AG04449 (cell line): Measurements from ENCODE around the gene CALML4.
"Not testable (repeated sequence)": the region's sequence is repeated elsewhere in the genome, so short reads cannot be mapped to it uniquely, and the experiment has no call there.

Experiments
- CTCF ChIA-PET: fragments of 350-600 bp; formaldehyde crosslinking; extraction: SDS; loops from one replicate; lab custom pipeline; 2021; ENCODE audit warnings: antibody characterized with exemption; lab: Yijun Ruan, JAX
- POLR2A ChIA-PET: fragments of 400-600, 350-600 bp; formaldehyde crosslinking; extraction: SDS; loops from one replicate; lab custom pipeline; 2020; ENCODE audit warnings: antibody characterized with exemption, inconsistent platforms; lab: Yijun Ruan, JAX
- DNase-seq: peaks from one replicate; pipeline ENCODE4 v3.0.0-alpha.2; 2010; ENCODE audit warnings: low read depth, low spot score
- H3K4me3 ChIP-seq: 2 replicates; pipeline ENCODE4 v1.5.1; 2011; ENCODE audit warnings: low read depth, mild to moderate bottlenecking, control low read depth, low read length
- TF ChIP-seq, protein P1 (sequence below): IDR thresholded peaks from one replicate; pipeline ENCODE4 v1.5.1; 2011; ENCODE audit warnings: mild to moderate bottlenecking, moderate library complexity, low read length, control low read depth, inconsistent platforms; ENCODE audit not compliant: insufficient read depth; ENCODE audit errors: missing control alignments

Gene CALML4

GRCh38 chr15:68227643-68228142, 22.6 kb upstream of the CALML4 start:
- ChIA-PET CTCF (interaction anchor here (1.9 to 7.0 kb wide), 3 partner anchors 13 to 26 kb away, joined by 7 to 40 read pairs (median 27); no protein-coding TSS in a partner anchor), POLR2A (no interaction called here)
- DNase-seq = no peak
- TF ChIP-seq, protein P1, sequence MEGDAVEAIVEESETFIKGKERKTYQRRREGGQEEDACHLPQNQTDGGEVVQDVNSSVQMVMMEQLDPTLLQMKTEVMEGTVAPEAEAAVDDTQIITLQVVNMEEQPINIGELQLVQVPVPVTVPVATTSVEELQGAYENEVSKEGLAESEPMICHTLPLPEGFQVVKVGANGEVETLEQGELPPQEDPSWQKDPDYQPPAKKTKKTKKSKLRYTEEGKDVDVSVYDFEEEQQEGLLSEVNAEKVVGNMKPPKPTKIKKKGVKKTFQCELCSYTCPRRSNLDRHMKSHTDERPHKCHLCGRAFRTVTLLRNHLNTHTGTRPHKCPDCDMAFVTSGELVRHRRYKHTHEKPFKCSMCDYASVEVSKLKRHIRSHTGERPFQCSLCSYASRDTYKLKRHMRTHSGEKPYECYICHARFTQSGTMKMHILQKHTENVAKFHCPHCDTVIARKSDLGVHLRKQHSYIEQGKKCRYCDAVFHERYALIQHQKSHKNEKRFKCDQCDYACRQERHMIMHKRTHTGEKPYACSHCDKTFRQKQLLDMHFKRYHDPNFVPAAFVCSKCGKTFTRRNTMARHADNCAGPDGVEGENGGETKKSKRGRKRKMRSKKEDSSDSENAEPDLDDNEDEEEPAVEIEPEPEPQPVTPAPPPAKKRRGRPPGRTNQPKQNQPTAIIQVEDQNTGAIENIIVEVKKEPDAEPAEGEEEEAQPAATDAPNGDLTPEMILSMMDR = no peak
- H3K4me3 ChIP-seq = no peak overlapping the region

- DNase-seq, POLR2A ChIA-PET, H3K4me3 ChIP-seq: not testable (repeated sequence)
- CTCF ChIA-PET = interaction anchor here (1.3 to 5.6 kb wide), 4 partner anchors 10 to 362 kb away, joined by 3 to 40 read pairs (median 8); no protein-coding TSS in a partner anchor
Measured at GRCh38 chr15:68225442-68225841, 20.3 kb upstream of the CALML4 start.

- no peak for DNase-seq
- no peak overlapping the region for H3K4me3 ChIP-seq
- CTCF ChIA-PET = interaction anchor here (1.1 to 5.6 kb wide), 5 partner anchors 9 to 361 kb away, joined by 3 to 40 read pairs (median 4); no protein-coding TSS in a partner anchor
- TF ChIP-seq, protein P1 = no peak
- POLR2A ChIA-PET = no interaction called here
Measured at GRCh38 chr15:68224546-68225250, 19.6 kb upstream of the CALML4 start.

DNA sequence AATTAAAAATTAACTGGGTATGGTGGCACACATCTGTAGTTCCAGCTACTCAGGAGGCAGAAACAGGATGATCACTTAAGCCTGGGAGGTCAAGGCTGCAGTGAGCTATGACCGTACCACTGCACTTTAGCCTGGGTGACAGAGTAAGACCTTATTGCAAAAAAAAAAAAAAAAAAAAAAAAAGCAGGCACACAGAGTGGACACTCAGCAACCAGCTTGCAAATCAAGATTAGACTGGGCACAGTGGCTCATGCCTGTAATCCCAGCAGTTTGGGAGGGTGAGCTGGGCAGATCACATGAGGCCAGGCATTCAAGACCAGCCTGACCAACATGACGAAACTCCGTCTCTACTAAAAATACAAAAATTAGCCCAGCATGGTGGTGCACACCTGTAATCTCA, 19.0 kb upstream of the CALML4 start:
- H3K4me3 ChIP-seq = no peak overlapping the region
- POLR2A ChIA-PET = no interaction called here
- no peak for DNase-seq
- CTCF ChIA-PET = interaction anchor here (1.1 to 5.6 kb wide), 4 partner anchors 11 to 361 kb away, joined by 3 to 40 read pairs (median 8); no protein-coding TSS in a partner anchor
- TF ChIP-seq, protein P1 = no peak

- H3K4me3 ChIP-seq = no peak overlapping the region
- no peak for DNase-seq
- TF ChIP-seq, protein P1 = no peak
- POLR2A ChIA-PET = no interaction called here
- CTCF ChIA-PET = interaction anchor here (1.1 to 1.4 kb wide), 2 partner anchors 10 to 12 kb away, joined by 3 to 9 read pairs; no protein-coding TSS in a partner anchor
Measured at GRCh38 chr15:68223171-68223570, 18.0 kb upstream of the CALML4 start.

DNA sequence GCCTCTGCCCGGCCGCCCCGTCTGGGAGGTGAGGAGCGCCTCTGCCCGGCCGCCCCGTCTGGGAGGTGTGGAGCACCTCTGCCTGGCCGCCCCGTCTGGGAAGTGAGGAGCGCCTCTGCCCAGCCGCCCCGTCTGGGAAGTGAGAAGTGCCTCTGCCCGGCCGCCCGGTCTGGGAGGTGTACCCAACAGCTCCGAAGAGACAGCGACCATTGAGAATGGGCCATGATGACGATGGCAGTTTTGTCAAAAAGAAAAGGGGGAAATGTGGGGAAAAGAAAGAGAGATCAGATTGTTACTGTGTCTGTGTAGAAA, 17.3 kb upstream of the CALML4 start:
- H3K4me3 ChIP-seq, POLR2A ChIA-PET, DNase-seq: not testable (repeated sequence)
- CTCF ChIA-PET = interaction anchor here (1.4 kb wide), 1 partner anchor 11 kb away, joined by 9 read pairs; no protein-coding TSS in a partner anchor

DNA sequence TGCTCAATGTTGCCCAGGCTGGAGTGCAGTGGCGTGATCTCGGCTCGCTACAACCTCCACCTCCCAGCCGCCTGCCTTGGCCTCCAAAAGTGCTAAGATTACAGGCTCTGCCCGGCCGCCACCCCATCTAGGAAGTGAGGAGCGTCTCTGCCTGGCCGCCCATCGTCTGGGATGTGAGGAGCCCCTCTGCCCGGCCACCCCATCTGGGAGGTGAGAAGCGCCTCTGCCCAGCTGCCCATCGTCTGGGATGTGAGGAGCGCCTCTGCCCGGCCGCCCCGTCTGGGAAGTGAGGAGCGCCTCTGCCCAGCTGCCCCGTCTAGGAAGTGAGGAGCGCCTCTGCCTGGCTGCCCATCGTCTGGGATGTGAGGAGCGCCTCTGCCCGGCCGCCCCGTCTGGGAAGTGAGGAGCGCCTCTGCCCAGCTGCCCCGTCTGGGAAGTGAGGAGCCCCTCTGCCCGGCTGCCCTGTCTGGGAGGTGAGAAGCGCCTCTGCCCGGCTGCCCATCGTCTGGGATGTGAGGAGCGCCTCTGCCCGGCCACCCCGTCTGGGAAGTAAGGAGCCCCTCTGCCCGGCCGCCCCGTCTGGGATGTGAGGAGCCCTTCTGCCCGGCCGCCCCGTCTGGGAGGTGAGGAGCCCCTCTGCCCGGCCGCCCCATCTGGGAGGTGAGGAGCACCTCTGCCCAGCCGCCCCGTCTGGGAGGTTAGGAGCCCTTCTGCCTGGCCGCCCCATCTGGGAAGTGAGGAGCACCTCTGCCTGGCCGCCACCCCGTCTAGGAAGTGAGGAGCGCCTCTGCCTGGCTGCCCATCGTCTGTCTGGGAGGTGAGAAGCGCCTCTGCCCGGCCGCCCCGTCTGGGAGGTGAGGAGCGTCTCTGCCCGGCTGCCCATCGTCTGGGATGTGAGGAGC, 16.6 kb upstream of the CALML4 start:
- CTCF ChIA-PET = interaction anchor here (1.4 kb wide), 1 partner anchor 11 kb away, joined by 9 read pairs; no protein-coding TSS in a partner anchor
- POLR2A ChIA-PET, H3K4me3 ChIP-seq, DNase-seq: not testable (repeated sequence)
